Measurements from ENCODE around the gene GGT7.

- TF ChIP-seq CTCF (conservative IDR thresholded peaks at IDR 0.05; ENCODE audit: low read depth, low read length) (no peak), EZH2phosphoT487 (IDR thresholded peaks at IDR 0.05; ENCODE audit: borderline replicate concordance, low read length) (no peak)
Observed at GRCh38 chr20:34895465-34895864, 22.8 kb upstream of the GGT7 start.

Measured in PC-3 (cell line).